Measurements from ENCODE around the gene ZNF782.

GRCh38 chr9:96885424-96885823 lies 31.1 kb upstream of the ZNF782 start:
- TF ChIP-seq FOXP2 (optimal IDR thresholded peaks at IDR 0.05; ENCODE audit: control extremely low read depth, extremely low read length, insufficient read depth), result no peak
- TF ChIP-seq EZH2 (IDR thresholded peaks at IDR 0.05), result no peak
